HCT116 (cell line): Measurements from ENCODE around the gene ABCC10. TPM values are rescaled to one million over a fixed set of nuclear protein-coding genes. Genes with fewer than 3 reads are reported as not detected.
A peak's percentile ranks its signal among the peaks of the same experiment; 100 is the strongest.

ENCODE experiments used
- ATAC-seq: fragments of 200-7000 bp; cut with Tn5 transposase; 2 replicates; pipeline ENCODE4 v1.9.1; 2020; ENCODE audit warnings: mild to moderate bottlenecking, moderate library complexity
- BruUV-seq: library from RNA; stranded (reverse); fragments of 400-500 nt; replicated peaks from 2 replicates; lab custom pipeline; 2021; lab: Mats Ljungman, UMichigan
- CTCF ChIA-PET: fragments of 300-600 bp; sonication (Branson Sonifier 250); formaldehyde crosslinking; loops from one replicate; lab custom pipeline; 2021; ENCODE audit warnings: antibody characterized with exemption; lab: Charles Lee
- POLR2A ChIA-PET: fragments of 300-600, 350-600 bp; sonication (Branson Sonifier 250); formaldehyde crosslinking; loops from one replicate; lab custom pipeline; 2021; ENCODE audit warnings: antibody characterized with exemption; lab: Charles Lee
- RAD21 ChIA-PET, 2 experiments: fragments of 300-600 bp; sonication (Branson Sonifier 250); formaldehyde crosslinking; loops; one replicate each; lab custom pipeline; 2023; ENCODE audit warnings: low total read pairs in 2 of 2; ENCODE audit not compliant: uncharacterized antibody in 2 of 2, unreplicated experiment in 2 of 2, low non-redundant PET in 1 of 2; lab: Charles Lee
- DNase-seq: peaks from one replicate; pipeline ENCODE4 v3.0.0-alpha.2; 2010; ENCODE audit warnings: low read depth, low spot score
- H2AFZ ChIP-seq: fragments of 200-600 bp; shearing (Covaris generic), sonication (generic); 2 replicates; pipeline ENCODE4 v1.6.1; 2017; ENCODE audit warnings: low read depth, mixed run types, mixed read lengths, antibody characterized with exemption, low read length; ENCODE audit not compliant: poor library complexity, severe bottlenecking
- H3K27ac ChIP-seq: 2 replicates; pipeline ENCODE4 v1.5.1; 2012; ENCODE audit warnings: low read depth, low read length
- H3K27me3 ChIP-seq: fragments of 200-600 bp; sonication (generic); 2 replicates; pipeline ENCODE4 v1.6.1; 2016; ENCODE audit warnings: mixed run types, low read length, mixed read lengths; ENCODE audit not compliant: insufficient read depth
- H3K36me3 ChIP-seq, 2 experiments: fragments of 200-500 bp in 1 of 2; fragments of 200-600 bp in 1 of 2; sonication (Bioruptor generic) in 1 of 2; sonication (generic) in 1 of 2; 2 replicates each; pipeline versions ENCODE4 v1.5.1 to v1.6.1; 2014 to 2016; ENCODE audit warnings: low read length in 2 of 2, inconsistent platforms in 1 of 2, mixed read lengths in 1 of 2, mixed run types in 1 of 2; ENCODE audit not compliant: insufficient read depth in 2 of 2, control insufficient read depth in 1 of 2
- H3K4me1 ChIP-seq, 2 experiments: fragments of 200-600 bp in 1 of 2; sonication (generic) in 1 of 2; 2 replicates each; pipeline versions ENCODE4 v1.5.1 to v1.6.1; 2012 to 2017; ENCODE audit warnings: low read length in 2 of 2, inconsistent platforms in 1 of 2, mild to moderate bottlenecking in 1 of 2, mixed read lengths in 1 of 2, mixed run types in 1 of 2, moderate library complexity in 1 of 2; ENCODE audit not compliant: insufficient read depth in 2 of 2, control insufficient read depth in 1 of 2
- H3K4me2 ChIP-seq: fragments of 200-600 bp; sonication (generic); 2 replicates; pipeline ENCODE4 v1.6.1; 2017; ENCODE audit warnings: mixed run types, low read length, mixed read lengths
- H3K4me3 ChIP-seq, 2 experiments: fragments of 200-600 bp in 1 of 2; sonication (generic) in 1 of 2; replicated peaks in 1 of 2; 2 replicates each; pipeline ENCODE4 v1.5.1; 2011 to 2016; ENCODE audit warnings: low read length in 2 of 2, control low read depth in 1 of 2, low read depth in 1 of 2, mild to moderate bottlenecking in 1 of 2, mixed read lengths in 1 of 2, mixed run types in 1 of 2
- H3K79me2 ChIP-seq: fragments of 200-600 bp; sonication (generic); 2 replicates; pipeline ENCODE4 v1.6.1; 2017; ENCODE audit warnings: mild to moderate bottlenecking, mixed run types, low read length, moderate library complexity, mixed read lengths; ENCODE audit not compliant: insufficient read depth
- H3K9ac ChIP-seq: fragments of 200-600 bp; sonication (generic); 2 replicates; pipeline ENCODE4 v1.6.1; 2016; ENCODE audit warnings: low read length, mixed read lengths
- H3K9me2 ChIP-seq: fragments of 200-600 bp; sonication (generic), shearing (Covaris generic); 2 replicates; pipeline ENCODE4 v1.6.1; 2017; ENCODE audit warnings: mixed run types, mild to moderate bottlenecking, moderate library complexity; ENCODE audit not compliant: insufficient read depth
- H3K9me3 ChIP-seq, 2 experiments: fragments of 200-500 bp in 1 of 2; fragments of 200-600 bp in 1 of 2; sonication (Bioruptor generic) in 1 of 2; sonication (generic) in 1 of 2; 2 replicates each; pipeline ENCODE4 v1.6.1; 2014 to 2017; ENCODE audit warnings: low read length in 2 of 2, mixed read lengths in 2 of 2, inconsistent platforms in 1 of 2, low read depth in 1 of 2, mild to moderate bottlenecking in 1 of 2, mixed run types in 1 of 2, moderate library complexity in 1 of 2; ENCODE audit not compliant: control insufficient read depth in 1 of 2, insufficient read depth in 1 of 2
- H4K20me1 ChIP-seq: fragments of 200-600 bp; sonication (generic), shearing (Covaris generic); 2 replicates; pipeline ENCODE4 v1.6.1; 2017; ENCODE audit warnings: mixed run types, mild to moderate bottlenecking, moderate library complexity; ENCODE audit not compliant: insufficient read depth
- CBX3 ChIP-seq: IDR thresholded peaks from 2 replicates; pipeline ENCODE4 v1.6.1; 2012; ENCODE audit warnings: low read depth
- CEBPB ChIP-seq: IDR thresholded peaks from 2 replicates; pipeline ENCODE4 v1.6.1; 2012; ENCODE audit warnings: low read depth
- CTCF ChIP-seq, 3 experiments: fragments of 200-600 bp in 1 of 3; sonication (generic) in 1 of 3; IDR thresholded peaks in 2 of 3; conservative IDR thresholded peaks in 1 of 3; 2 replicates each; pipeline ENCODE4 v1.5.1; 2012 to 2017; ENCODE audit warnings: low read depth in 2 of 3, low read length in 2 of 3, antibody characterized with exemption in 1 of 3, borderline replicate concordance in 1 of 3, control low read depth in 1 of 3, mild to moderate bottlenecking in 1 of 3, mixed read lengths in 1 of 3, mixed run types in 1 of 3, moderate library complexity in 1 of 3; ENCODE audit not compliant: insufficient read depth in 1 of 3
- EGR1 ChIP-seq: IDR thresholded peaks from 2 replicates; pipeline ENCODE4 v1.6.1; 2012; ENCODE audit warnings: low read depth
- ELF1 ChIP-seq: IDR thresholded peaks from 2 replicates; pipeline ENCODE4 v1.6.1; 2012; ENCODE audit warnings: low read depth, borderline replicate concordance
- EZH2 ChIP-seq: fragments of 200-600 bp; sonication (generic); IDR thresholded peaks from 2 replicates; pipeline ENCODE4 v1.6.1; 2017; ENCODE audit warnings: antibody characterized with exemption, mixed run types
- EZH2phosphoT487 ChIP-seq: fragments of 200-600 bp; IDR thresholded peaks from 2 replicates; pipeline ENCODE4 v1.6.1; 2018; ENCODE audit warnings: antibody characterized with exemption, borderline replicate concordance
- FOSL1 ChIP-seq: IDR thresholded peaks from 2 replicates; pipeline ENCODE4 v1.6.1; 2012; ENCODE audit warnings: low read depth
- MAX ChIP-seq: IDR thresholded peaks from 2 replicates; pipeline ENCODE4 v1.6.1; 2012
- POLR2A ChIP-seq: IDR thresholded peaks from 2 replicates; pipeline ENCODE4 v1.7.0; 2011; ENCODE audit warnings: borderline replicate concordance; ENCODE audit not compliant: insufficient read depth, insufficient read length; ENCODE audit errors: extremely low read depth
- POLR2AphosphoS5 ChIP-seq: IDR thresholded peaks from 2 replicates; pipeline ENCODE4 v1.6.1; 2011; ENCODE audit warnings: mild to moderate bottlenecking, low read depth, low read length, moderate library complexity
- RAD21 ChIP-seq: IDR thresholded peaks from 2 replicates; pipeline ENCODE4 v1.6.1; 2012; ENCODE audit warnings: low read depth, mild to moderate bottlenecking
- REST ChIP-seq: IDR thresholded peaks from 2 replicates; pipeline ENCODE4 v1.6.1; 2012; ENCODE audit warnings: low read depth
- SIN3A ChIP-seq: IDR thresholded peaks from 2 replicates; pipeline ENCODE4 v1.6.1; 2012; ENCODE audit warnings: low read depth
- SP1 ChIP-seq: IDR thresholded peaks from 2 replicates; pipeline ENCODE4 v1.6.1; 2012; ENCODE audit warnings: low read depth
- SRF ChIP-seq: IDR thresholded peaks from 2 replicates; pipeline ENCODE4 v1.6.1; 2012; ENCODE audit warnings: low read depth
- YY1 ChIP-seq: IDR thresholded peaks from 2 replicates; pipeline ENCODE4 v1.6.1; 2011; ENCODE audit warnings: low read length, low read depth, moderate library complexity, mild to moderate bottlenecking; ENCODE audit not compliant: insufficient replicate concordance; ENCODE audit errors: extremely low read depth
- ZFX ChIP-seq: fragments of 450-650 bp; IDR thresholded peaks from 2 replicates; pipeline ENCODE4 v1.6.1; 2017
- ZNF274 ChIP-seq: fragments of 200-500 bp; sonication (Bioruptor generic); IDR thresholded peaks from 2 replicates; pipeline ENCODE4 v1.6.1; 2014; ENCODE audit warnings: mild to moderate bottlenecking, low read depth, low read length, inconsistent platforms
- intact Hi-C: fragments of 100-400 bp; cut with micrococcal nuclease; formaldehyde crosslinking; loops from 2 replicates; pipeline ENCODE4 v1.10.0; 2022
- total RNA-seq: library from RNA; stranded (reverse); gene quantifications from one replicate; pipeline ENCODE4 v1.2.1, GENCODE V29; 2021; ENCODE audit not compliant: unreplicated experiment
- TF ChIP-seq, protein P1 (sequence below): IDR thresholded peaks from 2 replicates; pipeline ENCODE4 v1.6.1; 2012

Gene ABCC10
- total RNA-seq, 1 experiment from 2014 or later = 29.9 TPM

DNA sequence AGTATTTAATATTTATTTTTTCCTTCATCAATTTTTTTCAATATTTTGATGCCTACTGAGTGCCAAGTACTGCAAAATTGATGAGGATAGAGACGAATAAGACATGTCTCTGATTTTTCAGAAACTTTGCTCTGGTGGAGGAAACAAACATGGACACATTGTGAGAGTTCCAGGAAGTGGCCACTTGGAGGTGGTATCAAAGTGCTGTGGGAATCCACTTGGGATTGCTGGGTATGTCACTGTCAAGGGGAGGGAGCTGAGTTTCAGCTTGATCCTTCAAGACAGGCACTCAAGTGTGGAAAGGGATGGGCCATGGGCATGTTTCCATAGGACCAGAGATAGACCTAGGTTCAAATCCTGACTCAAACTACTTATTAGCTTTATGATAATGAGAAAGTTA lies 24.5 kb upstream of the ABCC10 start (continued):
- no peak for TF ChIP-seq REST
- TF ChIP-seq ELF1 = peak; percentile 54
- no peak for TF ChIP-seq SIN3A
- no peak for TF ChIP-seq FOSL1
- no peak for TF ChIP-seq CBX3

GRCh38 chr6:43405354-43405753 lies 22.0 kb upstream of the ABCC10 start:
- H3K4me1 ChIP-seq = 0 out of 4 replicates have a peak, but pooled peaks cover 2 to 3% of the 10 kb centered on the region in 2 experiments
- H2AFZ ChIP-seq = no peak overlapping the region
- DNase-seq (no peak), ATAC-seq (no peak)
- H3K36me3 ChIP-seq = no peaks in the 10 kb centered on the region
- ChIA-PET CTCF (no interaction called here), POLR2A (no interaction called here), RAD21 (no interaction called here)
- H3K27ac ChIP-seq = no peak overlapping the region
- intact Hi-C loops = no loop called here
- no peaks in the 10 kb centered on the region for H4K20me1 ChIP-seq
- H3K9ac ChIP-seq = no peak overlapping the region
- BruUV-seq = no TSS peak
- no peaks in the 10 kb centered on the region for H3K27me3 ChIP-seq
- H3K79me2 ChIP-seq = no peaks in the 10 kb centered on the region
- H3K4me3 ChIP-seq = no peak overlapping the region
- H3K4me2 ChIP-seq = no peak overlapping the region
- H3K9me3 ChIP-seq = no peaks in the 10 kb centered on the region
- no peaks in the 10 kb centered on the region for H3K9me2 ChIP-seq
- no peak for TF ChIP-seq CTCF (IDR thresholded peaks at IDR 0.05 in 2 of 3, conservative IDR thresholded peaks at IDR 0.05 in 1 of 3; ENCODE audit: borderline replicate concordance in 1 of 3, insufficient read depth in 1 of 3, low read depth in 2 of 3, low read length in 2 of 3)
- no peak for TF ChIP-seq SP1
- no peak for TF ChIP-seq YY1
- TF ChIP-seq CEBPB = no peak
- TF ChIP-seq FOSL1 = no peak
- TF ChIP-seq EZH2 = no peak
- no peak for TF ChIP-seq ZFX
- TF ChIP-seq, protein P1, sequence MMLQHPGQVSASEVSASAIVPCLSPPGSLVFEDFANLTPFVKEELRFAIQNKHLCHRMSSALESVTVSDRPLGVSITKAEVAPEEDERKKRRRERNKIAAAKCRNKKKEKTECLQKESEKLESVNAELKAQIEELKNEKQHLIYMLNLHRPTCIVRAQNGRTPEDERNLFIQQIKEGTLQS = no peak
- TF ChIP-seq CBX3 = no peak
- no peak for TF ChIP-seq RAD21
- TF ChIP-seq EZH2phosphoT487 = no peak
- TF ChIP-seq SRF = no peak
- no peak for TF ChIP-seq MAX
- TF ChIP-seq POLR2AphosphoS5 = no peak
- no peak for TF ChIP-seq ELF1
- TF ChIP-seq EGR1 = no peak
- TF ChIP-seq POLR2A = no peak
- no peak for TF ChIP-seq ZNF274
